ENCODE measurements around the gene TSSK2.

Gene TSSK2

DNA sequence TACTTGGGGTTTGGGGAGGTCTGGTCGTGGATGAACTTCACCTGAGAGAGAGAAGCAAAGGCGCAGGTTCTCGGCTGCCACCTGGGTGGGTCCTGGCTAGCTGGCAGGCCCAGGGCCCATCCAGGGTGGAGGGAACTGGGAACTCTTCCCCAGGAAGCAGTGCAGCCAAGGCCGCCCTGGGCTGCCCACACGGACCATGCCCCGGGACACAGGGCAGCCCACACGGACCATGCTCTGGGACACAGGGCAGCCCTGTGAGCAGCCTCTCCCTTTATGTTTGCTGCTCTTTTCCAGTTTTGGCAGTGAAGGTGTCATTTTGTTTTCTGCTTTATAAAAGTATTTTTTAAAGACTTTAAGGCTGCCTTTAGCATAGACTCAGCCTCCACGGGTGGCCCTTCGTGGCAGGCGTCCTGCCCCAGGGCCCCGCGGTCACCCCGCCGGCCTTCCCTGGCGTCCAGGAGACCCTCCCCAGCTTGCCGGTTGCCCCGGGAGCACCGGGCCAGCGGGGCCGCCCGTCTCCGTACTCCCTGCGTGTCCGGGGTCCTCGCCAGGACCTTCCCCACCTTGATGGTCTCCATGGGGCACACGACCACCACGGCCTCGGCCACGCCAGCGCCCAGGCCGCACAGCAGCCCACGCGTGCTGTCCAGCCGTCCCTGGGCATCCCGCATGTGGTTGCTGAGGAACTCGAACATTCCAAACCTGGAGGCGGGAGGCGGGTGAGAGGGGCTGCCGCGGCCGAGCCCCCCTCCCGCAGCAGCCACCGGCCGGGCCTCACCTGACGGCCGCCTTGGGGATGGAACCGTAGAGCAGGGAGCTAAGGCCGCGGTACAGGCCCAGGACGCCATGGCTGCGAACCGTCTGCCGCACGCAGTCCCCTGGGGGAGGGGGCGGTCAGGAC lies 46.3 kb downstream of the TSSK2 start:
- no peak for TF ChIP-seq CREB1 (IDR thresholded peaks at IDR 0.05; ENCODE audit: low read depth)
- TF ChIP-seq EGR1 (IDR thresholded peaks at IDR 0.05), result no peak
- no peak for TF ChIP-seq FOXM1 (IDR thresholded peaks at IDR 0.05; ENCODE audit: borderline replicate concordance, low read depth)

DNA sequence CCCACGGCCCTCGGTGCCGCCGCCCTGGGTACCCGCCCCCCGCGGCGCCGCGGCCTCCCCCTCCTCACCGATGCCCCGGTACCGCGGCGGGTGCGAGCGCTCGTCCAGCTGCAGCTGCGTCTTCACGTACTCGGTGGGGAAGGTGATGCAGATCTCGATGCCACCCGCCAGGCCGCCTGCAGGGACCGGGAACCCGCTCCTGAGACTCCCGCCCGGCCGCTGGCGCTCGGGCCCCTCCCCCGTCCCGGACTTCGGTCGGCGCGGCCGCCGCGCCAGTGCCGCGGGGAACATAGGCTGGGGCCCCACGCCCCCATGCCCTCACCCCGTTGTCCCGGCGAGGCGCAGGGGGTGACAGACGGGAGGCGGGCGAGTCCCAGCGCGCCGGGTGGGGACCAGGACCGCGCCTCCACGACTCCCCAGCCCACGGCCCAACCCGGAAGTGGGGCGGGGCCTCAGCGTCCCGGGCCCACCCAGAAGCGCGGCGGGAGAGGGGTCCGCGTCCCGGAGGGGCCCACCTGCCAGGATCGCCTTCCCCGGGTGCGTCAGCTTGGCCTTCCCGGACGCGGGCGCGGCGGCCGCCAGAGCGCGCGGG lies 47.1 kb downstream of the TSSK2 start:
- TF ChIP-seq ZBTB7A (IDR thresholded peaks at IDR 0.05; ENCODE audit: low read depth) (peak; percentile 83; the same call in 1 of the 2 replicates), YY1 (IDR thresholded peaks at IDR 0.05; ENCODE audit: low read depth) (no peak)

DNA sequence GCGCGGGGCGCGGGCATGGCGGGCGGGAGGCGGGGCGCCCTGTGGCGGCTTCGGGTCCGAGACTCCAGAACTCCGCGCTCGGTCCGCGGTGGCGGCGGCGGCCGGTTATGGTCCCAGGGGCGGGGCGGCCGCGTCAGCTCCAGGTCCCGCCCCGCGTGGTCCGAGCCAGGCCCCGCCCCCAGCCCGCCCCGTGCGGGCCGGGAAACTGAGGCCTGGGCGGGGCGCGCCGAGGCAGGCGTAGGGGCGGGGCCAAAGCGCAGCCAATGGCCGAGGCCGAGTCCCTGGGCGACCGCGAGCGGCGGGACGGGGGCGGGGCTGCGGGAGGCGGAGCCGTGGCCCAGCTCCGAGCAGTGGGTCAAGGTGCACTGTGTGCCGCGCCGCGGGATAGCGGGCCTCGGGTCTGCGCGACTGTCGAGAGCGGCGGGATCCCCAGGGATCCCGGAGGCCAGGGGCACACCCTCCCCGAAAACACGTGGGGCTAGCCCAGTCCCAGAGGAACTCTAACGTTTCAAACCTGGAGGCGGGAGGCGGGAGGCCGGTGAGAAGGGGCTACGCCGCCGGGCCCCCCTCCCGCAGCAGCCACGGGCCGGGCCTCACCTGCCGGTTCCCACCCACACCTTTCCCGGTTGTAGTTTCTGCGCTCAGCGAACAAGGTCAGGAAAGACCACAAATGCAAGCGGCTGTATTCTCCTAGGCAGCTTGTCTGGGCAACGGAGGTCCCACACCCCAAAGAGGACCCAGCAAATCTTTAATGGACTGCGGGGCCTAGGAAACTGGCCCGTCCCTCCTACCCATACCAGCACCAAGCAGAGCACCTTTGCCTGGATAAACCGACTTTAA lies 47.8 kb downstream of the TSSK2 start, which contains the start of gene SLC25A1:
Gene SLC25A1, minus strand, starts transcription at position 80 of the 840 bp plus-strand sequence. Its CDS starts 63 bp downstream, at position 17.
- TF ChIP-seq TCF12 (IDR thresholded peaks at IDR 0.05; ENCODE audit: low read depth), result no peak
- TF ChIP-seq NFIC (IDR thresholded peaks at IDR 0.05), result 0 out of 2 replicates have a peak, but pooled peaks have one; percentile 14
- TF ChIP-seq, protein P1, sequence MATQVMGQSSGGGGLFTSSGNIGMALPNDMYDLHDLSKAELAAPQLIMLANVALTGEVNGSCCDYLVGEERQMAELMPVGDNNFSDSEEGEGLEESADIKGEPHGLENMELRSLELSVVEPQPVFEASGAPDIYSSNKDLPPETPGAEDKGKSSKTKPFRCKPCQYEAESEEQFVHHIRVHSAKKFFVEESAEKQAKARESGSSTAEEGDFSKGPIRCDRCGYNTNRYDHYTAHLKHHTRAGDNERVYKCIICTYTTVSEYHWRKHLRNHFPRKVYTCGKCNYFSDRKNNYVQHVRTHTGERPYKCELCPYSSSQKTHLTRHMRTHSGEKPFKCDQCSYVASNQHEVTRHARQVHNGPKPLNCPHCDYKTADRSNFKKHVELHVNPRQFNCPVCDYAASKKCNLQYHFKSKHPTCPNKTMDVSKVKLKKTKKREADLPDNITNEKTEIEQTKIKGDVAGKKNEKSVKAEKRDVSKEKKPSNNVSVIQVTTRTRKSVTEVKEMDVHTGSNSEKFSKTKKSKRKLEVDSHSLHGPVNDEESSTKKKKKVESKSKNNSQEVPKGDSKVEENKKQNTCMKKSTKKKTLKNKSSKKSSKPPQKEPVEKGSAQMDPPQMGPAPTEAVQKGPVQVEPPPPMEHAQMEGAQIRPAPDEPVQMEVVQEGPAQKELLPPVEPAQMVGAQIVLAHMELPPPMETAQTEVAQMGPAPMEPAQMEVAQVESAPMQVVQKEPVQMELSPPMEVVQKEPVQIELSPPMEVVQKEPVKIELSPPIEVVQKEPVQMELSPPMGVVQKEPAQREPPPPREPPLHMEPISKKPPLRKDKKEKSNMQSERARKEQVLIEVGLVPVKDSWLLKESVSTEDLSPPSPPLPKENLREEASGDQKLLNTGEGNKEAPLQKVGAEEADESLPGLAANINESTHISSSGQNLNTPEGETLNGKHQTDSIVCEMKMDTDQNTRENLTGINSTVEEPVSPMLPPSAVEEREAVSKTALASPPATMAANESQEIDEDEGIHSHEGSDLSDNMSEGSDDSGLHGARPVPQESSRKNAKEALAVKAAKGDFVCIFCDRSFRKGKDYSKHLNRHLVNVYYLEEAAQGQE (IDR thresholded peaks at IDR 0.05; ENCODE audit: low read depth), result no peak
- TF ChIP-seq EP300 (IDR thresholded peaks at IDR 0.05; ENCODE audit: borderline replicate concordance), result no peak
- no peak for TF ChIP-seq YY1 (IDR thresholded peaks at IDR 0.05; ENCODE audit: low read depth)
- TF ChIP-seq, protein P2, sequence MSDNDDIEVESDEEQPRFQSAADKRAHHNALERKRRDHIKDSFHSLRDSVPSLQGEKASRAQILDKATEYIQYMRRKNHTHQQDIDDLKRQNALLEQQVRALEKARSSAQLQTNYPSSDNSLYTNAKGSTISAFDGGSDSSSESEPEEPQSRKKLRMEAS (IDR thresholded peaks at IDR 0.05), result peak; percentile 26; the same call in 1 of the 2 replicates
- TF ChIP-seq TAF1 (IDR thresholded peaks at IDR 0.05; ENCODE audit: low read depth), result peak; percentile 51
- no peak for TF ChIP-seq CEBPB (IDR thresholded peaks at IDR 0.05)
- no peak for TF ChIP-seq CREB1 (IDR thresholded peaks at IDR 0.05; ENCODE audit: low read depth)
- TF ChIP-seq RAD21 (IDR thresholded peaks at IDR 0.05; ENCODE audit: low read depth), result no peak
- TF ChIP-seq ZBTB7A (IDR thresholded peaks at IDR 0.05; ENCODE audit: low read depth), result peak; percentile 62; the same call in 1 of the 2 replicates
- no peak for TF ChIP-seq FOXM1 (IDR thresholded peaks at IDR 0.05; ENCODE audit: borderline replicate concordance, low read depth)
- no peak for TF ChIP-seq USF1 (IDR thresholded peaks at IDR 0.05)
- no peak for TF ChIP-seq TEAD4 (IDR thresholded peaks at IDR 0.05)
- no peak for TF ChIP-seq EGR1 (IDR thresholded peaks at IDR 0.05)

DNA sequence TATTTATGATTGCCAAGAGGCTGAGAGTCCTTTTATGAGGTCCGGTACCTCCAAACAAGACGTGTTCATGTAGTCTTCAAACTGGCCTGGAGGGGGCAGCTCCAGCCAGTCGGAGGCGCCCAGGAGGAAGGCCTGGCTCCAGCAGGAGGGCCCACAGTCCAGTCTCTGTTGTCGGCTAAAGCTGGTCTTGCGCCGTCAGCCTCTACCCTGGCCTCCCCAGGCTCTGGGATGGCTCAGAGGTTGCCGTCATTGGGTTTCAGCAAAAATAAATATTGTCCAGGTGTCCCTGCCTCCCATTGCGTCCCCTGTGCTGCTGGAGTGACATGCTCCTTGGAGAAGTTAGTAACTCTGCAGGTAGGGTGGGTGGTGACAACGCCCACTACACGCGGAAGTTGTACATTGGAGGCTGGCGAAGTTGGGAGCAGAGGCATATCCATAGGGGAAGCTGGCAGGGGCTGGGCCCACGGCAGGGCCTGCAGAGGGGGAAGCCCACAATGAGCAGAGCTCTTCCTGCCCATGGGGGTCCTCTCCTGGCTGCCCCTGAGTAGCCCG lies 48.5 kb downstream of the TSSK2 start:
- no peak for TF ChIP-seq NFIC (IDR thresholded peaks at IDR 0.05)
- TF ChIP-seq TAF1 (IDR thresholded peaks at IDR 0.05; ENCODE audit: low read depth), result no peak
- peak; percentile 81 for TF ChIP-seq RAD21 (IDR thresholded peaks at IDR 0.05; ENCODE audit: low read depth)
- TF ChIP-seq, protein P2 (IDR thresholded peaks at IDR 0.05), result no peak

GRCh38 chr22:19180234-19180633 lies 49.1 kb downstream of the TSSK2 start:
- TF ChIP-seq TEAD4 (IDR thresholded peaks at IDR 0.05) (no peak), CEBPB (IDR thresholded peaks at IDR 0.05) (no peak), EGR1 (IDR thresholded peaks at IDR 0.05) (no peak), TAF1 (IDR thresholded peaks at IDR 0.05; ENCODE audit: low read depth) (no peak), FOXM1 (IDR thresholded peaks at IDR 0.05; ENCODE audit: borderline replicate concordance, low read depth) (no peak), TCF12 (IDR thresholded peaks at IDR 0.05; ENCODE audit: low read depth) (no peak), CREB1 (IDR thresholded peaks at IDR 0.05; ENCODE audit: low read depth) (no peak), NFIC (IDR thresholded peaks at IDR 0.05) (no peak), ZBTB7A (IDR thresholded peaks at IDR 0.05; ENCODE audit: low read depth) (no peak), YY1 (IDR thresholded peaks at IDR 0.05; ENCODE audit: low read depth) (no peak), USF1 (IDR thresholded peaks at IDR 0.05) (no peak), EP300 (IDR thresholded peaks at IDR 0.05; ENCODE audit: borderline replicate concordance) (no peak)
- TF ChIP-seq, protein P2 (IDR thresholded peaks at IDR 0.05), result no peak
- TF ChIP-seq, protein P1 (IDR thresholded peaks at IDR 0.05; ENCODE audit: low read depth), result no peak

All from Ishikawa (cell line).